Measurements from ENCODE around the gene PKD1L1.
"Not testable (repeated sequence)": the region's sequence is repeated elsewhere in the genome, so short reads cannot be mapped to it uniquely, and the experiment has no call there.

The PKD1L1 gene

DNA sequence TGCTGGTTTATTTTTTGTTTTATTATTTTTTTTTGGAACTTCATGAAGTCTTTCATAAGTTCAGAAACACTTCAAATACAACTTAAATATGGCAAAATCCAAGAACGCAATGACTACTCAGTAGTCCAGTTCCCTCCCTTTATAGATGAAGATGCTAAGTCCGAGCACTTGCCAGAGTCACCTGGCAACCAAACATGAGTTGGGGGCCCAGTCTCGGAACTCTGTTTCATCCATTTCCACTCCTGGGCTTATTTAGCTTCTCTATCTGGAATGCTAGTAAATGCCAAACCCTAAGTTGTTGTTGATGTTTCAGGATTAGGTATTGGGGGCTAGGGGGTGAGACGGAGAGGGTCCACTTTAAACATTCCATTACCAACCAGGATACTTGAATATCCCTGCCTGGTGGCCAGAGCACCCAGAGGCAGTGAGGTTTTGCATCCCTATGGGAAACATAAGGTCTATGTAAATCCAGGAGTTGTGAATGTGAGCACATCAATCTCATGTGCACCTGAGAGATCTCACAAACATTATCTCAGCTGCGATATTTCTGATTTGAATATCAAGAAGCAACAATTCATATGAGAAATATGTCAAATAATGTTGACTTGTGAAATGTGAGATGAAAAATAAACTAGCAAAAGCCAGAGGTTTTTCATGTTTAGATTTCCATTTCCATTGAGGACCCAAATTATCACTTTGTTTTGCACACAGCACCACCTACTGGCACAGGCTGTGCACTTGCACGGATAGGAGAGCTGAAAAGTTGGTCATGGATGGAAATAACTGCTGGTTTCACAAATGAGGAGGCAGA is 129.3 kb downstream of the PKD1L1 start:
- DNase-seq (ENCODE audit: low spot score), result peak; percentile 76

DNA sequence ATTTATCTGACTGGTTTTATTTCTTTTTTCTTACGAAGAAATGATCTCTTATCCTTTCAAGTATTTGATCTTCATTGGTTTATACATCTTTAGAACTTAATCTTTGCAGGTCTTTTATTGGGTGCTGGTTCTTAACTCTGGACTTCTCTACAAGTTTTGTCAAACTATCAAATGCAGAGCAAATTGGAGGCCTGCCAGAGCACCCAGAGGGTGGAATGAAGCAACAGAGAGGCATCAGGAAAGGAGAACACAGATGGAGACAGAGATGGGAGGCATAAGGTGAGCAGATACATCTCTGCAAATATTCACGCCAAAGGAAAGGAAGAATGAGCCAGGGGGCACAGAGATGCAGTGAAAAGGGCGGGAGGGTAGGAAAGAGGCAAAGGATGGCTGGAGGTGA is 130.3 kb downstream of the PKD1L1 start:
- no peak for DNase-seq (ENCODE audit: low spot score)

DNA sequence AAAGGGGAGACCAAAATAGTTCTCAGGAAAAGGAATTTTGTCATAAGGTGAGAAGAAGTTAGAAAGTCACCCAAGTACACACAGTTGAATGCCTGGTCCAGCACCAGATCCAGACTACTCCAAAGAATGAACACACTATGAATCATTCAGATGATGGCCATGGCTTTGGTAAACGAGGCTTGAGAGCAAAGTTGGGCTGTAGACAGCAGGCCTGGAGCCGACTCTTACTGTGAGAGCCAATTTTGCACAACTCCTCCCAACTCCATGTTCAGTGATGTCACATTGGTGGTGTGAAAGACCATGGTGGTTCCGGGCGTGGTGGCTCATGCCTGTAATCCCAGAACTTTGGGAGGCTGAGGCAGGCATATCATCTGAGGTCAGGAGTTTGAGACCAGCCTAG is 131.6 kb downstream of the PKD1L1 start:
- no peak for DNase-seq (ENCODE audit: low spot score)

DNA sequence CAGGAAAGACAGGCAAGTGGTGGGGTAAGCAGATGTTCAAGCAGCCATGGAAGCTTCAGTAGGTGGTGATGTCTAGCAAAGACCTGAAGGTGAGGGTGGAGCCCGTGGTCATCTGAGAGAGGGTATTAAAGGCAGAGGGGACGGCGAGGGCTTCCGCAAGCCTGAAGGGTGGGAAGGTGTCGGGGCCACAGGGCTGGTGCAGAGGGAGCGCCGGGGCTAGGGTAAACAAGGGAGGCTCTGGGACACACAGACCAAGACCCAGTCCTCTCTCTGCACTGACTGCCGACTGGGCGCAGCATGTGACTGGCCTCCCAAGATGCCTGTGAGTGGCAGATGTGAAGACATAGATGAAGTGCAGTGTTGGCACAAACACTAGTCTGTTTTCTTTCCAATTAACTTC is 132.4 kb downstream of the PKD1L1 start:
- no peak for DNase-seq (ENCODE audit: low spot score)

DNA sequence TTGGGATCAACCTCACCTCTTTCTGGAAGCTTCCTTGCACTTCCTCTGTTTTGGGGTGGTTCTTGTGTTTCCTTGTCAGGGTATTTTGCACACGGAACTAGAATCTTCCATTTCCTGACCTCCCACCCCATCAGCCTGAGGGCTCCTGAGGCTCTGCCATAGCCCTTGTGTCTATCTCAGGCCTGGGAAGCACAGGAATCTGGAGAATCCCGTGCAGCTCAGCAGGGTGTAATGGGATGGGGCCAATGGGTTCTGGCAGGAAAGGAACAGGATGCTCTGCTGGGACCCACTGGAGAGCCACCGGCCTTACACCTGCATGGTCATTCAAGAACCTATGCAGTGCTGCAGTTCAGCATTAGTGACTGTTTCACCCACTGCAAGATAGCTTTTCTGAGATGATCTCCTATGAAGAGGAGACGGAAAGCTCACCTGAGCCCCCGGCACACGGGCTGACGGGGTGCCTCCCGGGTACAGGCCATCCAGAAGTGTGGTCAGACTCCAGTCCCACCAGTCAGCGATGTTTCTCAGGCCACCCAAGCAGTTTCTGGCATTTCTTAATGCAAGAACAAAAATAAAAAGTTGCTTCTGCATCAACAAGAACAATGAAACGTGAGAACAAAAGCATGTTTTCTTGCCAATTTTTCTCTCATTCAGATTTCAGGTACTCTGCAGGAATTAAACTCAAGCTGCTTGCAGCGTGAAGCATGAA is 133.2 kb downstream of the PKD1L1 start:
- DNase-seq (ENCODE audit: low spot score), result no peak

DNA sequence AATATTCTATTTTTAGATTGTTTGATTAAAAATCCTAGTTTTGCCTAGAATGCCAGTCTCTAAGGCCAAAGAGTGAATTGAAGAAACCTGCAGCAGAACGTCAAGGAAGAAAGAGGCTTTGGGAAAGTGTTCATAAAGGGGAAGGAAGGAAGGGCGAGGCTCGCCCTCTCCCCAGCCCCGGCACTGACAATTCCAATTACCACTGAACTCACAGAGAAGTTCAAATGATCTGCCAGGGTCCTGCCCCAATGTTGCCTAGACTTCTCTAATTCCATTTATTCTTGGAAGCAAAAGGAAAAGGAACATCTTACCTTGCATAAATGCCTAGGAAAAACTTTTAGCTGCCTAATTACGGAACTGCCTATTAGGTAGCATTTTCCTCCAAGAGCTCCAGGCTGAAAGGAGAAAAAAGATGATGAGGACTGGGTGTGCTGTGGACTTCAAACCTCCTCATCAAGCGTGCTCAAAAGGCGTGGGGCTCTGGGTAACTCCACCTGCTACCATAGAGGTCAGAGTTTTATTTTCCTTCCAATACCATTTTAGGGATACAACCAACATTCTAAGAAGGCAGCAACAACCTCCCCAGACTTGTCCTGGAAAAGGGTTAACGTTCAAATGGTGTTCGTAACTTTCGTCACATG is 134.5 kb downstream of the PKD1L1 start:
- no peak for DNase-seq (ENCODE audit: low spot score)

DNA sequence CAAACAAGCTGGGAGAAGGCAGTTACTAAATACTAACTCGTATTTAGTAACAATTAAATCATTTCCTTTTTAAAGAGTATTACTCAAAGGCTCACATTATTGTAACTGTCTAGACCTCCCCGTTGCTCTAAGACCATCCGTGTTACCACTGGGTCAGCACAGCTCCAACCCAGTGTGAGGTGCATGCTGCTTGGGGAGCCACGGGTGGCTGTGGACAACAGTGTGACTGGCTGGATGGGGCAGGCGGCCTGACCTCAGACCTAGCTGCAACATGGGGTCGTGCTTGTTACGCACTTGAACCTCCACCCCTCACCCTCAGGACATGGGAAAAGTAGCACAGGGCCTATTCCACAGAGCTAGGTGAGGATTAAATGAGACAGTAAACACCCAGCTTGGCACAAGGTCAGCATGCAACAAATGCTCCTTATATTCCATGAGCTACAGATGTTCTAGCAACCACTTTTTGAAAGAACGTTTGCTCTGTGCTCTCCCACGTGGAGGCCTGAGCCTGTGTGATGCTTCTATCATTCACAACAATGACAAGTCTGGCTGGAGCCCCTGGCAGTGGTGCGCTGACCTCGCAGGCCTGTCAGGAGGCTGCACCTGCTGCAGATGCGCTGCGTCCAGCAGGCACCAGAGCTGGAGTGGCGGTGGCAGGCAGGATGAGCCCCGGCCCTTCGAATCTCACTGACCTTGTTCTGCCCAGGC is 135.7 kb downstream of the PKD1L1 start:
- DNase-seq (ENCODE audit: low spot score), result no peak

DNA sequence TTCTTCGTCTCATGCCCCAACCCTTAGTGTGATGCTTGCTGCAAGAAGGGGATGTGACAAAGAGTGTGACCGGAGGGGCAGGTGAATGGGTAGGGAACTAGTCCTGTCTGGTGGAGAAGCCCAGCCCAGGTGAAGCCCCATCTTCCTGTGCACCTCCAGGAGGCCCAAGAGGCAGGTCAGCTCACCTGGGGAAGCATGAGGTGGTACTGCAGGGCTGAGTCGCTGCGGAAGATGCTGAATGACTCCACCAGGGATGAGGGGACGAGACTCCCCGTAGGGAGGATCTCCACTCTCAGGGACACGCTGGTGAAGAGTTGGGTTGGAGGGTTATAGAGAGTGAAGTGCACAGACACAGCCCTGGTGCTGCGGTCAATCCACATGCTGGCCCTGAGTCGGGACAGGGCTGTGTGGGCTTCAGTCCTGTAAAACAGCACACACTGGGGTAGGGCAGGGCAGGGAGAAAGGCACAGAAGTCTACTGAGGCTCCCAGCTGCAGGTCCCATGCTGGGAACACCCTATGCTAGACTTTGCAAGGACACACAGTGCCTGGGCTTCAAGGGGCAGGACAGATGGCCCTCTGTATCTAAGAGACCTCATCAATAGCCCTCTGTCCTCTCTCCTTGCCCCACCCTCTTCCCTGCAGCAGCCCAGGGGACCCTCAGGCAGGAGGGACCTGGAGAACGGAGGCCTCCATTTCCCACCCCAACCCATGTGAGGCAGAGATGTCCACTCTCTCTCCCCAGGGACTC is 136.5 kb downstream of the PKD1L1 start:
- DNase-seq (ENCODE audit: low spot score), result no peak

DNA sequence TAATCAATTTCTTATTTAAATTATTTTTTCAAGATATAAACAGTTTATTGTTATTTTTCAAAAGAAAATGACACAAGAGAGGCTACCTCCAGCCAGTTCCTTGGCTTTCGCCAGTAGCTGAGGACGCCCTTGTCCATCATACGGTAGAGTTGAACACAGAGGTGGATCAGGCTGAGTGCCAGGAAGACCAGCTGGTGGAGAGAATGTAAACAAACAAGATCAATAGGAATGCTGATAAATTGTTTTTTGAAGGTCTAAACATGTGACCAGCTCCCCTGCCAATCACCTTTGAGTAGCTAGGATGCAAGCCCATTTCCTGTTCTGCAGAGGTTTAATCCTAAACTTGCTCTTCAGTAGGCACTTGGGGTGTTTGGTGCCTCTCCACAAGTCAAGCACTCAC is 138.9 kb downstream of the PKD1L1 start:
- DNase-seq (ENCODE audit: low spot score), result no peak

DNA sequence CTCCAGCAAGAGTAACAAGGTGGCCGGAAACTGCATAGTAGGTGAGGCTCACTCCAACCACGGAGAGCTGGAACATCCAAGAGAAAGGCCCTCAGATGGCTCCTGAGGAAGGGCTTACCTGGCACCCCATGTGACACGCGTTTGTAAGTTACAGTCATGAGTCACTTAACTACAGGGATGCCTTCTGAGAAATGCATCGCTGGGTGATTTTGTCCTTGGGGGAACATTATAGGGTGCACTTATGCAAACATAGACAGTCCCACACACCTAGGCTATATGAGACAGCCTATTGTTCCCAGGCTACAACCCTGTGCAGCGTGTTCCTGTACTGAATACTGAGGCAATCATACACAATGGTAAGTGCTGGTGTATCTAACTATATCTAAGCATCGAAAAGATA is 139.9 kb downstream of the PKD1L1 start:
- DNase-seq (ENCODE audit: low spot score), result no peak

DNA sequence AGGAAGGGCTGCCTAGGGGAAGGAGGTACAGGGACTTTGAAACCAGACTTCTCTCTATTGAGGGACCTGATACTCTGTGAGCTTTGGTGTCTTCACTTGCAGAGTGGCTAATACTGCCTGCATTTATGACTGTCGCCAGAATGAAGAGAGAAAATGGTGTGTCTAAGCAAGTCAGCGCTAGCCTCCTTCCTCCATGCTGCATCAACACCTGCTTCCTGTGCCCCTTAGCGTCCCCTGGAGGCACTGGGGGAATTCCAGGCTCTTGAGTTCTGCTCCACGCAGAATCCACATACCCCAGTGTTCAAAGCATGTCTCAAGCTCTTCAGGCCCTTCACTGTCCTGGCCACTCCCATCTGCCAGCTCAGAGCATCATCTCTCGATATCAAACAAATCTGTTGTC is 140.5 kb downstream of the PKD1L1 start:
- DNase-seq (ENCODE audit: low spot score), result no peak

DNA sequence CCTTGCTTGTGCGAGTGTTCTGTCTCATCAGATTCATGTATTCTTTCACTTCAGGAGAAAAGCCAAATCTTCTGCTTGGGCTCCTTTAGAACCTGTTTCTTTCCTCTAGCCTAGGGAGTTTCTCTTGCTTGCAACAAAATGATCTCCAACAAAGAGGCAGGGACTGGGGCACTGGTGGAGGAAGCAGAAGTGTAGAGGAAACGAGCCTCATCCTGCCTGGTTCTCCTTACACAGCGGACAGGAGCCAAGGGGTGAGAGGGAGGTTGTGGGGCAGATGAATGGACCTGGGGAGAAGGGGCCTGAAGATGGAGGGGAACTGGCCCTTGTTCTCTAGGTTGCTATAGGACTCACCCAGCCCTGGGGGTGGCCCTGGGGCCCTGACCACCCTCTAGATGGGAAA is 141.1 kb downstream of the PKD1L1 start:
- no peak for DNase-seq (ENCODE audit: low spot score)

DNA sequence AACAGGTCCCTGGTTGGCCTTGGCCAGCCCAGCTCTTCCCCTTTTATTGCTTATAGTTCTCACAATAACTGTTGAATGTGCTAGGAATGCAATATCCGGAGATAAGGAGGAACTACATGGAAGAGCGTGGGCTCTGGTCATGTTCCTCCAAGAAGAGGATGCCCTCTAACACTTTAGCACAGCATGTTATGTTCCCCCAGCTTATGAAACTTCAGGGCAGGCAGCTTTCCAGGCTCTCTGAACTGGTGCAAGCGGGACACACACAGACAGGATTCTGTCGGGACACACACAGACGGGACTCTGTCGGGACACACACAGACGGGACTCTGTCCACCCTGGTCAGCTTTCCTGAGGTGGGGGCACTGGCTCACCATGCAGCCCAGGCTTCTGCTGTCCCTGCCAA is 141.6 kb downstream of the PKD1L1 start:
- DNase-seq (ENCODE audit: low spot score), result no peak

DNA sequence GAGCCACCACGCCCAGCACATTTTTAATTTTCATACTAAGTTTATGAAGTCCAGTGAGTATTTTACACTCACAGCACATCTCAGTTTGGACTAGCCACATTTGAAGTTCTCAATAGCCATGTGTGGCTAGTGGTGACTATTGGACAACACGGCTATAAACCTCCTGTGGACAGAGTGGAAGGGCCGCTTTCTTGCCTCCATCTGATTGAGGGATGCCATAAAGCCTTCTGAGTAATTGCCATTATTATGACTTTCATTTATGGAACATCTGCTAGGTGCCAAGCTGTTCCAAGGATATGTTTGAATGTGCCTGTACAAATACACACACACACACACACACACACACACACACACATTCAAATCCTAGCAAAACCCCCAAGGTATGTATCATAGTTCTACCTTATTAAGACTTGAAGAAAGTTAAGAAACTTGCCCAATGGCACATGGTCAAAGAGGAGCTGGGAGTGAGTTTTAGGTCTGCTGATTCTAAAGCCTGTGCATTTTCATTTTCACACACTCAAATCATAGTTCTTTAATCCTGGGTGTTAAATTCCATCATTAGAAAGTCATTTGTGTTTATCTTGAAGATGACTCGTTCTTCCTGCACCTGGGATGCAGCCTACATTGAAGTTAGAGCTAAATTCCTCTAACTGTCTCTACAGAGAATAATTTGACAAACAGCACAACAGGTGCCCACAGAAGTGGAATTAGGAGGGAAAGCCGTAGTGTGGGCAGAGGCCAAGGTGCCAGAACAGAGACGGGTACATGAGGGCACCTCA is 143.3 kb downstream of the PKD1L1 start:
- DNase-seq (ENCODE audit: low spot score), result no peak

DNA sequence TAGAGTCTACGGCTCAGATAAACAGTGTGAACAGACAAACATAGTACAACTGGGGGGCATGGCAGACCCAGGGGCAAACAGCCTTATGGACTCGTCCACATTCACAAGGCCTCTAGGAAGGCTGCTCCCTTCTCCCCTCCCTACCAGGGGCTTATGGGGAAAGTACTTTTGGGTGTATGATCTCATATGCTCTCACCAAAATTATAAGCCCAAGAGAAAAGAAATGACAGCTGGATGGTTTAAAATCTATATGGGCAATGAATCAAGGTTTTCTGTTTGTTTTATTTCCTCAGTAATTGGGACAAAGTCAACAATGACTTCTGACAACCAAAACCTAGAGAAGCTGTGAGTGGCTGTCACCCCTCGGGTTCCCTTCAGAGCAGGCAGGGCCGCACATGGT is 144.4 kb downstream of the PKD1L1 start:
- no peak for DNase-seq (ENCODE audit: low spot score)

DNA sequence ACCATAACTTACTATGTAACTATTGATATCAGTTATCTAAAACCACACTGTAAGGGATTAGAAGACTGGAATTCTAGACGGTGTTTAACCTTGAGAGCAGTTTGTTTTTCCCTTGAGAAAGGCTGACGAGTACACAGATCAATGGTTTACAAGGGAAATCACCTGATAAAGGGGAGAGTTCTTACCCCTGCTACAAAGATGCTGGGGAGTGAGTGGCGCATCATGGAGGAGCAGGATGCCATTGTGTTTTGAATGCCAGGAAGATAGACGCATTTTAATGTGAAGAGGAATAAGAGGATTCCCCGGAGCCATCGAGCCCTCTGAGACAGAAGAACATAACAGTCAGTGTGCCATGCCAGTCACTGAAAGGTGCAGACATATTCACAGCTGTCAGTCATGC is 145.2 kb downstream of the PKD1L1 start:
- DNase-seq (ENCODE audit: low spot score), result no peak

DNA sequence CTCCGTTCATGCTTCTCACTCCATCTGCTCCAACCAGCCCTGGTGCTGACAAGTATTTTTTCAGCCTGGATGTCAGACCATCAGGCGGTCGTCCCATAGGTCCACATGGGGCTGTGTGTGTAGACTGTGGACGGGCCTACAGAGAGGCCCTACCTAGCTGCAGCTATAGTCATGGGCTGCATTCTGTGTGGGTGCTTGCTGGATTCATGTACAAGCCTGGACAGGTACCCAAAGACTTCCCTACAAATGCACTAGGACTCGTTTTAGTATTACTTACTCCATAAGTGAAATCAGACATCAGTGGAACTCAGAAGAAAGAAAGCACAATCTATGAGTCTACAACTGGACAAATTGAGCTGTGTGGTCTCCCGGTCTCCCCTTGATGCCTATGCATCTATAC is 146.8 kb downstream of the PKD1L1 start:
- DNase-seq (ENCODE audit: low spot score), result no peak

DNA sequence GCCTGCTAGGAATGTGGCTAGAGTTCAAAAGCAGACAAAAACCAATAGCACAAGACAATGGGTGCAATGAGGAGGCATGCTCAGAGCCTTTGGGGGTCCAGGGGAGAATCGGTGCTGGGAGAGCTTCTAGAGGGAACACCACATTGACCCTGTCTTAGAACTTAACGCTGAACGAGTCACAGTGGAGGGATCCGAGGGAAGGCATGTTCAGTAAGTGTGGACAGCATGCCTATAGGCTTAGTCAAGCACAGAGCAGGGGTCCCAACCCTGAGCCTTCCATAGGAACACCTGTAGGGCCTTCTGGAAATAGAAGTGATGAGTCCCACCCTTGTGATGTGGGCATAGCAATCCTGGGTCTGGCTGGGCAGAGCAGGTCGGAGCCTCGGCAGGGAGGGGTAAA is 148.7 kb downstream of the PKD1L1 start:
- DNase-seq (ENCODE audit: low spot score), result no peak

DNA sequence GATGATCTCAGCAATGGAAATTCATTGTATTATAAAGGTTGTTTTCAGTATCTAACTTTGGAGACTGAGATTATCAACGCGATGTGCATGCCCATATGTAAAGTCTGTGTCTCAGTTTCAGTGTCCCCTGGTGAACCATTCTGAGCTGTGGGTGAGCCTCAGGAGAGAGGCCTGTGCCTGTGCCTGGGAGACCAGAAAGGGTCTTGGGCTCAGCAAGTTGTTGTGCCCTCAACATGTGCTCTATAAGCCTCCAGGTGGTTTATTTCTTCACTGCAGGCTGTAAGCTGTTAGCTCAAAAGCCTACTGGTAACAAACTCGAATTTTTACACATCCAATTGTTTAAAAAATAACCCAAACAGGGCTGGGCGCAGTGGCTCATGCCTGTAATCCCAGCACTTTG is 151.9 kb downstream of the PKD1L1 start:
- no peak for DNase-seq (ENCODE audit: low spot score)

DNA sequence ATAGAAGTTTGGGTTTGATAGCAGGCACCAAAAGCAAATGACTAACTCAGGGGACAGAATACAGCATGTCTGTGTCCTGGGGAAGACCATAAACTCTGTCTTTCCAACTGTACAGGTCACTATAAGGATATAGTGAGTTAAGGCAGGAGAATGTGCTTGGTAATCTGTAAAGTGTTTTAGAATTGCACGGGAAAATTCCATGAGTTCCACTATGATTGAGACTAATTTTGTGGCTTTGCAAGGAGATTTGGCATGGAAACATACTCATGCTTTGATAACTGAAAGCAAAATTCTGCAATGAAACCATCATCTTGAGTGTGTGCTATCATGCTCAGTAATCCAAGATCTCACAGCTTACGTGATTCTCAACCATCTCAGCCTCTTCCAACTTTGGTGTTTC is 152.6 kb downstream of the PKD1L1 start:
- DNase-seq (ENCODE audit: low spot score), result no peak

DNA sequence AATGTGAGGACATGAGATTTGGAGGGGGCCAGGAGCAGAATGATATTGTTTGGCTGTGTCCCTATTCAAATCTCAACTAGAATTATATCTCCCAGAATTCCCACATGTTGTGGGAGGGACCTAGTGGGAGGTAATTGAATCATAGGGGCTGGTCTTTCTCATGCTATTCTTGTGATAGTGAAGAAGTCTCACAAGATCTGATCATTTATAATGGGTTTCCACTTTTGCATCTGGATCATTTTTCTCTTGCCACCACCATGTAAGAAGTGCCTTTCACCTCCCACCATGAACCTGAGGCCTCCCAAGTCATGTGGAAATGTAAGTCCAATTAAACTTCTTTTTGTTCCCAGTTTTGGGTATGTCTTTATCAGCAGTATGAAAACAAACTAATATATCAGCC is 153.1 kb downstream of the PKD1L1 start:
- DNase-seq (ENCODE audit: low spot score), result not testable (repeated sequence)

All from LoVo (cell line).